ENCODE data around the gene P2RY14.

The P2RY14 gene

DNA sequence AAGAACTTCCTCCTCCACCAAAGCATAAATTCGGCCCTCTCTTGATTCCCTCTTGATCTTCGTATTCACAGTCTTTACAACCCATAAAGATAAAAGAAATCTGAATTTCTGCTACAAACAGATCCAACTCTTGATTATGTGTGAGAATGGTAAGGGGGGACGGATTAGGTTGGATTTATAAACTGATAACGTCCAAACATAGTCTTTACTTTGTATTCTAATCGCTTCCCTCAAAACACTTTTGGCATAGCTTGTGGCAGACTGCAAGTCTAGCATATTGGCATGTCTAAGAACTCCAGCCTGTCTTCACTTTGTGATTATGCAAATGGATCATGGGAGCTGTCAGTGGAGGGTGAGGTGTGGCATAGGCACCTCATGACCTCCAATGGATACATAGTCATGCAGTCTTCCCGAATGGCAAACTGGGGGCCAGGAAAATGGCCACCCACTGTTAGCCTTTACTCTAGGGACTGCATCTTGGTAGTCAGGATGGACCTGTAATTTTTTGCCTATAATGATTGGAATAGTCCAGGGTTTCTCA lies 51.0 kb downstream of the P2RY14 start:
- H3K4me2 ChIP-seq (ENCODE audit: low read length, poor library complexity, severe bottlenecking): no peak overlapping the region
- peak overlapping the region; percentile 76 for H4K91ac ChIP-seq (ENCODE audit: low read length)
- no peak overlapping the region for H2AFZ ChIP-seq (ENCODE audit: low read depth, low read length)
- peak overlapping the region; percentile 4 for H3K27ac ChIP-seq (ENCODE audit: low read length, poor library complexity, severe bottlenecking)
- H3K79me1 ChIP-seq (replicated peaks; ENCODE audit: low read length, poor library complexity, severe bottlenecking): no peaks in the 10 kb centered on the region
- H3K23ac ChIP-seq (ENCODE audit: low read length in 2 of 2): no peak overlapping the region
- H3K27me3 ChIP-seq (ENCODE audit: control insufficient read depth in 1 of 2, insufficient read depth in 1 of 2, low read length in 2 of 2): no peaks in the 10 kb centered on the region
- peak overlapping the region in 1 of 2 experiments; percentile 11 for H2BK12ac ChIP-seq (ENCODE audit: low read length in 2 of 2)
- no peak overlapping the region for H3K14ac ChIP-seq (ENCODE audit: low read length in 2 of 2)
- H3K4me3 ChIP-seq (ENCODE audit: insufficient read depth in 1 of 2, low read depth in 1 of 2, low read length in 2 of 2): no peak overlapping the region
- H3K18ac ChIP-seq (ENCODE audit: low read depth in 1 of 2, low read length in 2 of 2): peak overlapping the region; percentile 17 to 44
- 80% methylated on average over 1 of the region's 6 CpGs for WGBS
- H3K9ac ChIP-seq (ENCODE audit: low read length): peak overlapping the region; percentile 63
- no peak overlapping the region for H2BK120ac ChIP-seq (ENCODE audit: low read depth, low read length)
- H3K4ac ChIP-seq (ENCODE audit: low read depth in 1 of 2, low read length in 2 of 2): peak overlapping the region in 1 of 2 experiments; percentile 14
- H3K36me3 ChIP-seq (ENCODE audit: control insufficient read depth in 1 of 2, insufficient read depth in 2 of 2, low read depth in 1 of 2, low read length in 2 of 2): no peaks in the 10 kb centered on the region
- peaks cover 1% of the 10 kb centered on the region for H3K9me3 ChIP-seq (ENCODE audit: control insufficient read depth, low read length)
- peak overlapping the region; percentile 66 for H4K8ac ChIP-seq (ENCODE audit: low read length)
- H2BK5ac ChIP-seq (ENCODE audit: low read depth, low read length, poor library complexity, severe bottlenecking): no peak overlapping the region
- peaks cover 7% of the 10 kb centered on the region for H3K4me1 ChIP-seq (ENCODE audit: control insufficient read depth, insufficient read depth, low read depth, low read length)
- no peak overlapping the region for H2AK5ac ChIP-seq (ENCODE audit: low read length, severe bottlenecking)
- no peak for DNase-seq
- H2BK15ac ChIP-seq (ENCODE audit: low read depth, poor library complexity, severe bottlenecking): no peak overlapping the region

DNA sequence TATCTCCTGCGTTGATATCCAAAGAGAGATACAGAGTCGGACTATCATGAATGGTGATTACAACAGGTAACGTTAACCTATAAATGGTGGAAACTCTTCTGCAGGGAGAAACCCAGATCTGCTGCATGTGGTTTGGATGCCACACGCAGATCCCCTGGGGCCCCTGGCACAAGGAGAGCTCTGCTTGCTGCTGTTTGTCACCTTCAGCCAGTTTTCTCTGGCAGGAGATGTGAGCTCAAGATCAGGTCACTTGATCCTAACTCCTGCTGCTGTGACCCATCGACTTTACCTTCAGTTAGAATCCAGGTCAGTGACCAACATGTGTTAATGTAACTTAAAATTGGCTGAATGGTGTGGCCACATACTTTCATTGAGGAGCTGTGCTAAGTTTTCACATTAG lies 51.5 kb downstream of the P2RY14 start:
- Histone ChIP-seq H4K8ac (ENCODE audit: low read length) (no peak overlapping the region), H3K9me3 (ENCODE audit: control insufficient read depth, low read length) (peaks cover 6% of the 10 kb centered on the region), H4K91ac (ENCODE audit: low read length) (peak overlapping the region; percentile 52), H3K4me3 (ENCODE audit: insufficient read depth in 1 of 2, low read depth in 1 of 2, low read length in 2 of 2) (no peak overlapping the region), H3K4me1 (ENCODE audit: control insufficient read depth, insufficient read depth, low read depth, low read length) (peaks cover 7% of the 10 kb centered on the region), H2BK120ac (ENCODE audit: low read depth, low read length) (peak overlapping the region; percentile 45), H3K4ac (ENCODE audit: low read depth in 1 of 2, low read length in 2 of 2) (peak overlapping the region; percentile 1 to 15), H2BK5ac (ENCODE audit: low read depth, low read length, poor library complexity, severe bottlenecking) (no peak overlapping the region), H3K9ac (ENCODE audit: low read length) (no peak overlapping the region), H3K14ac (ENCODE audit: low read length in 2 of 2) (no peak overlapping the region), H3K79me1 (replicated peaks; ENCODE audit: low read length, poor library complexity, severe bottlenecking) (no peaks in the 10 kb centered on the region), H2AFZ (ENCODE audit: low read depth, low read length) (no peak overlapping the region), H2BK15ac (ENCODE audit: low read depth, poor library complexity, severe bottlenecking) (no peak overlapping the region), H2BK12ac (ENCODE audit: low read length in 2 of 2) (peak overlapping the region; percentile 11 to 80), H3K23ac (ENCODE audit: low read length in 2 of 2) (no peak overlapping the region), H3K18ac (ENCODE audit: low read depth in 1 of 2, low read length in 2 of 2) (peak overlapping the region; percentile 34 to 72), H3K4me2 (ENCODE audit: low read length, poor library complexity, severe bottlenecking) (no peak overlapping the region), H2AK5ac (ENCODE audit: low read length, severe bottlenecking) (no peak overlapping the region), H3K27me3 (ENCODE audit: control insufficient read depth in 1 of 2, insufficient read depth in 1 of 2, low read length in 2 of 2) (no peaks in the 10 kb centered on the region), H3K27ac (ENCODE audit: low read length, poor library complexity, severe bottlenecking) (no peak overlapping the region), H3K36me3 (ENCODE audit: control insufficient read depth in 1 of 2, insufficient read depth in 2 of 2, low read depth in 1 of 2, low read length in 2 of 2) (no peaks in the 10 kb centered on the region)
- 92% methylated on average over 5 of the region's 5 CpGs for WGBS
- no peak for DNase-seq

DNA sequence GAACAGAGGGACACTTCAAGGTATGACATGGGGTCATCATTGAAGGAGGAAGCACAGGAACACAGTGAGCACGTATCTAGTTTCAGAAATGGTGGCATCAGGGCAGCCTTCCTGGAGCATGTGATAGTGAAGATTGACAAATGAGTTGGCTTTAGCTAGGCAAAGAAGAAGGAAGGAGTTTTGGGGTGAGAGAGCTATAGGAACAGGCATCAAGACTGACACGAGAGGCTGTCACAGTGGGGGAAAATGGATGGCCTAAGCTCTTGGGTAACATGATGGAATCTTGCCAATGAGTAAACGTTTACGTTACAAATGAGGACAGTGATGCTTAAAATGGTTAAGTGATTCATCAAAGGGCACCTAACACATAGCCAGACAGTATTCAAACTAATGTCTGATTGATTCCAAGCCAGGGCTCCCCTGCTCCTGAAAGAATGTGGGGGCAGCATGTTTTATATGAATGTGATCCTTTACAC lies 52.2 kb downstream of the P2RY14 start:
- H2BK15ac ChIP-seq (ENCODE audit: low read depth, poor library complexity, severe bottlenecking): no peak overlapping the region
- 11% methylated on average over 4 of the region's 4 CpGs for WGBS
- no peak overlapping the region for H4K91ac ChIP-seq (ENCODE audit: low read length)
- H2BK120ac ChIP-seq (ENCODE audit: low read depth, low read length): no peak overlapping the region
- peaks cover 9% of the 10 kb centered on the region for H3K9me3 ChIP-seq (ENCODE audit: control insufficient read depth, low read length)
- peak overlapping the region; percentile 6 to 71 for H3K4ac ChIP-seq (ENCODE audit: low read depth in 1 of 2, low read length in 2 of 2)
- H2BK12ac ChIP-seq (ENCODE audit: low read length in 2 of 2): peak overlapping the region; percentile 61 to 97
- H2AK5ac ChIP-seq (ENCODE audit: low read length, severe bottlenecking): no peak overlapping the region
- peaks cover 7% of the 10 kb centered on the region for H3K4me1 ChIP-seq (ENCODE audit: control insufficient read depth, insufficient read depth, low read depth, low read length)
- H2AFZ ChIP-seq (ENCODE audit: low read depth, low read length): no peak overlapping the region
- peak overlapping the region; percentile 50 for H3K27ac ChIP-seq (ENCODE audit: low read length, poor library complexity, severe bottlenecking)
- no peaks in the 10 kb centered on the region for H3K79me1 ChIP-seq (replicated peaks; ENCODE audit: low read length, poor library complexity, severe bottlenecking)
- peaks cover 0 to 3% of the 10 kb centered on the region in 2 experiments for H3K36me3 ChIP-seq (ENCODE audit: control insufficient read depth in 1 of 2, insufficient read depth in 2 of 2, low read depth in 1 of 2, low read length in 2 of 2)
- H4K8ac ChIP-seq (ENCODE audit: low read length): peak overlapping the region; percentile 79
- H2BK5ac ChIP-seq (ENCODE audit: low read depth, low read length, poor library complexity, severe bottlenecking): no peak overlapping the region
- H3K4me2 ChIP-seq (ENCODE audit: low read length, poor library complexity, severe bottlenecking): no peak overlapping the region
- peak; percentile 93 for DNase-seq
- no peak overlapping the region for H3K14ac ChIP-seq (ENCODE audit: low read length in 2 of 2)
- no peak overlapping the region for H3K4me3 ChIP-seq (ENCODE audit: insufficient read depth in 1 of 2, low read depth in 1 of 2, low read length in 2 of 2)
- peak overlapping the region in 1 of 2 experiments; percentile 78 for H3K18ac ChIP-seq (ENCODE audit: low read depth in 1 of 2, low read length in 2 of 2)
- no peaks in the 10 kb centered on the region for H3K27me3 ChIP-seq (ENCODE audit: control insufficient read depth in 1 of 2, insufficient read depth in 1 of 2, low read length in 2 of 2)
- H3K23ac ChIP-seq (ENCODE audit: low read length in 2 of 2): no peak overlapping the region
- H3K9ac ChIP-seq (ENCODE audit: low read length): no peak overlapping the region

- 76% methylated on average over 9 of the region's 9 CpGs for WGBS
- no peaks in the 10 kb centered on the region for H3K79me1 ChIP-seq (replicated peaks; ENCODE audit: low read length, poor library complexity, severe bottlenecking)
- peaks cover 7% of the 10 kb centered on the region for H3K4me1 ChIP-seq (ENCODE audit: control insufficient read depth, insufficient read depth, low read depth, low read length)
- H3K14ac ChIP-seq (ENCODE audit: low read length in 2 of 2): no peak overlapping the region
- H3K27ac ChIP-seq (ENCODE audit: low read length, poor library complexity, severe bottlenecking): no peak overlapping the region
- no peak overlapping the region for H3K4me3 ChIP-seq (ENCODE audit: insufficient read depth in 1 of 2, low read depth in 1 of 2, low read length in 2 of 2)
- H4K8ac ChIP-seq (ENCODE audit: low read length): no peak overlapping the region
- no peak overlapping the region for H2BK5ac ChIP-seq (ENCODE audit: low read depth, low read length, poor library complexity, severe bottlenecking)
- no peak overlapping the region for H3K23ac ChIP-seq (ENCODE audit: low read length in 2 of 2)
- H3K4ac ChIP-seq (ENCODE audit: low read depth in 1 of 2, low read length in 2 of 2): peak overlapping the region in 1 of 2 experiments; percentile 40
- no peak overlapping the region for H2AK5ac ChIP-seq (ENCODE audit: low read length, severe bottlenecking)
- no peaks in the 10 kb centered on the region for H3K27me3 ChIP-seq (ENCODE audit: control insufficient read depth in 1 of 2, insufficient read depth in 1 of 2, low read length in 2 of 2)
- H4K91ac ChIP-seq (ENCODE audit: low read length): no peak overlapping the region
- no peak overlapping the region for H3K9ac ChIP-seq (ENCODE audit: low read length)
- no peak overlapping the region for H3K4me2 ChIP-seq (ENCODE audit: low read length, poor library complexity, severe bottlenecking)
- DNase-seq: no peak
- no peak overlapping the region for H2BK120ac ChIP-seq (ENCODE audit: low read depth, low read length)
- H2BK15ac ChIP-seq (ENCODE audit: low read depth, poor library complexity, severe bottlenecking): no peak overlapping the region
- peak overlapping the region in 1 of 2 experiments; percentile 78 for H3K18ac ChIP-seq (ENCODE audit: low read depth in 1 of 2, low read length in 2 of 2)
- H3K36me3 ChIP-seq (ENCODE audit: control insufficient read depth in 1 of 2, insufficient read depth in 2 of 2, low read depth in 1 of 2, low read length in 2 of 2): peaks cover 0 to 3% of the 10 kb centered on the region in 2 experiments
- peak overlapping the region; percentile 1 to 65 for H2BK12ac ChIP-seq (ENCODE audit: low read length in 2 of 2)
- no peak overlapping the region for H2AFZ ChIP-seq (ENCODE audit: low read depth, low read length)
- H3K9me3 ChIP-seq (ENCODE audit: control insufficient read depth, low read length): peaks cover 9% of the 10 kb centered on the region
These were observed 53.0 kb downstream of the P2RY14 start for GRCh38 chr3:151225040-151225975.
